ENCODE results near the gene C11orf42. TPM values are rescaled to one million over a fixed set of nuclear protein-coding genes. Genes with fewer than 3 reads are reported as not detected.

The C11orf42 gene
- total RNA-seq, 1 donor from 2014 or later, result not detected

DNA sequence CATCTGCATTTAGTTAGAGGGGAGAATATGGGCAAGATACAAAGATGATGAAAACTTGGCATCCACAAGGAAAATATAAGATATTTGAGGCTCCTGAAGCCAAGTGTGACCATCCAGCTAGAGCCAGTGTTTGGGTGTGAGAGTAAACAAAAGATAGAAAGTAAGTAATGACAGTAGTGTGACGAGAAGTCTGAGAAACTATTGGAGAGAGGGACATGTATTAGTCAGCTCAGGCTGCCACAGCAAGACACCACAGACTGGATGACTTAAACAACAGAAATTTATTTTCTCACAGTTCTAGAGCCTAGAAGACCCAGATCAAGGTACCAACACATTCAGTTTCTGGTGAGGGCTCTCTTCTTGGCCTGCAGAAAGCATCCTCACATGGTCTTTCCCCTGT, 47.8 kb downstream of the C11orf42 start:
- no peak for DNase-seq (ENCODE audit: low read depth in 2 of 2)

- no peak for DNase-seq (ENCODE audit: low read depth in 2 of 2)
Observed at GRCh38 chr11:6258141-6258540, 52.8 kb downstream of the C11orf42 start.

DNA sequence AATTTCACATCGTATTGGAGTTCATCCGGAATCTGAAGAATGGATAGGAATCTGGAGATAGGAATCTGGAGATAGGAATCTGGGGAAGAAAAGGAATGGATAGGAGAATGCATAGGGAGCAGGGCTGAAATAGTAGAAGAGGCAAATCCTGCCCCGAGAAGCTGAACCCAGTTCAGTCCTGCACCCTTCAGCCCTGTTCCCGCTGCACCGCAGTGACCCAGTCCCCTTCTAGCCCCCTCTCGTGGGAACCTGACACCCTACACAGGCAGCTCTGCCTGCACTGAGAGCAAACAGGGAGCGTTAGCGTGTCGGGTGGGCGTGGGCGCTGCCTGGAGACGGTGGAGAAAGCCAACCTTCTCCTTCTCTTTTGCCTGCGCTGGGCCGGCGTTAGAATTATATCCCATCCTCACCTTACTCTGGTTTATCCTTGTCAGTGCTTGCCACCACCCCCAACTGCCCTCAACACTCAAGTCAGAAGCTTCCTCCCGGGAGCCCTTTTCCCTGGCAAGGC, 53.3 kb downstream of the C11orf42 start:
- DNase-seq (ENCODE audit: low read depth in 2 of 2), result no peak

GRCh38 chr11:6260207-6260726, 54.9 kb downstream of the C11orf42 start:
- DNase-seq (ENCODE audit: low read depth in 2 of 2), result no peak

Other genes with a start within 250 kb of the C11orf42 start
- gene OR56A5, start 237.1 kb upstream of the C11orf42 start, total RNA-seq, result not detected in 2 replicates
- gene OR52L1, start 218.6 kb upstream of the C11orf42 start, total RNA-seq, result not detected in 2 replicates
- gene OR56A4, start 198.6 kb upstream of the C11orf42 start, total RNA-seq, result not detected in 2 replicates
- not detected in 2 replicates for gene OR56A1, start 174.8 kb upstream of the C11orf42 start, total RNA-seq
- gene OR56B4, start 97.9 kb upstream of the C11orf42 start, total RNA-seq, result not detected in 2 replicates
- gene OR52B2, start 35.2 kb upstream of the C11orf42 start, total RNA-seq, result not detected in 2 replicates
- not detected in 2 replicates for gene OR52W1, start 6.3 kb upstream of the C11orf42 start, total RNA-seq
- gene FHIP1B, start 29.1 kb downstream of the C11orf42 start, total RNA-seq, result 5.4 and 10.7 TPM in 2 replicates
- gene CNGA4, start 33.5 kb downstream of the C11orf42 start, total RNA-seq, result not detected in 2 replicates
- gene CCKBR, start 54.3 kb downstream of the C11orf42 start, total RNA-seq, result not detected in 2 replicates
- gene CAVIN3, start 114.9 kb downstream of the C11orf42 start, total RNA-seq, result 43.1 and 201 TPM in 2 replicates
- 14.6 and 20.0 TPM in 2 replicates for gene SMPD1, start 184.9 kb downstream of the C11orf42 start, total RNA-seq
- gene APBB1, start 213.5 kb downstream of the C11orf42 start, total RNA-seq, result 26.6 and 29.2 TPM in 2 replicates
- gene HPX, start 235.4 kb downstream of the C11orf42 start, total RNA-seq, result 0.22 TPM in 1 of 2 replicates, not detected in the other

Data from lung microvascular endothelial cell (primary cell).